PC-3 (cell line): ENCODE measurements around the gene CEP85. TPM values are rescaled to one million over a fixed set of nuclear protein-coding genes. Genes with fewer than 3 reads are reported as not detected.

Experiments
- ATAC-seq: fragments of 200-7000 bp; cut with Tn5 transposase; 2 replicates; pipeline ENCODE4 v1.9.1; 2020; ENCODE audit warnings: mild to moderate bottlenecking, moderate library complexity
- BruUV-seq: library from RNA; stranded (reverse); fragments of 400-500 nt; replicated peaks from 2 replicates; lab custom pipeline; 2021; lab: Mats Ljungman, UMichigan
- CTCF ChIA-PET: fragments of 300-600 bp; sonication (Branson Sonifier 250); formaldehyde crosslinking; loops from one replicate; lab custom pipeline; 2022; ENCODE audit warnings: antibody characterized with exemption; lab: Charles Lee
- POLR2A ChIA-PET: fragments of 300-600 bp; sonication (Branson Sonifier 250); formaldehyde crosslinking; loops from one replicate; lab custom pipeline; 2022; ENCODE audit warnings: antibody characterized with exemption; ENCODE audit not compliant: unreplicated experiment; lab: Charles Lee
- DNase-seq: peaks from one replicate; pipeline ENCODE4 v3.0.0-alpha.2; 2015
- H2AFZ ChIP-seq: fragments of 300-600 bp; sonication (generic); 2 replicates; pipeline ENCODE4 v1.6.0; 2016; ENCODE audit warnings: antibody characterized with exemption, low read length
- H3F3A ChIP-seq: fragments of 300-600 bp; sonication (generic); one replicate; pipeline ENCODE4 v1.6.0; 2017; ENCODE audit warnings: antibody characterized with exemption, low read length, control low read depth, mild to moderate bottlenecking; ENCODE audit not compliant: unreplicated experiment
- H3K27ac ChIP-seq: fragments of 300-600 bp; sonication (generic); 2 replicates; pipeline ENCODE4 v1.5.1; 2016; ENCODE audit warnings: mild to moderate bottlenecking, low read length
- H3K27me3 ChIP-seq: fragments of 300-600 bp; sonication (generic); 2 replicates; pipeline ENCODE4 v1.6.1; 2016; ENCODE audit warnings: low read length, mixed read lengths
- H3K36me3 ChIP-seq: fragments of 300-600 bp; sonication (generic); 2 replicates; pipeline ENCODE4 v1.6.1; 2016; ENCODE audit warnings: low read depth, mixed run types, low read length, mixed read lengths
- H3K4me1 ChIP-seq: fragments of 300-600 bp; sonication (generic); 2 replicates; pipeline ENCODE4 v1.5.1; 2016; ENCODE audit warnings: low read length; ENCODE audit not compliant: insufficient read depth
- H3K4me2 ChIP-seq: fragments of 300-600 bp; sonication (generic); 2 replicates; pipeline ENCODE4 v1.6.0; 2016; ENCODE audit warnings: low read length
- H3K4me3 ChIP-seq: fragments of 300-600 bp; sonication (generic); 2 replicates; pipeline ENCODE4 v1.5.1; 2016; ENCODE audit warnings: mild to moderate bottlenecking, low read length, mixed read lengths
- H3K79me2 ChIP-seq: fragments of 300-600 bp; sonication (generic); 2 replicates; pipeline ENCODE4 v1.6.1; 2017; ENCODE audit warnings: low read length, mixed read lengths
- H3K9ac ChIP-seq: fragments of 300-600 bp; sonication (generic); 2 replicates; pipeline ENCODE4 v1.6.0; 2016; ENCODE audit warnings: mild to moderate bottlenecking, low read length
- H3K9me2 ChIP-seq: fragments of 300-600 bp; sonication (generic); replicated peaks from 2 replicates; pipeline ENCODE4 v1.6.1; 2016; ENCODE audit warnings: mixed run types, low read length, mixed read lengths
- H3K9me3 ChIP-seq: fragments of 300-600 bp; sonication (generic); 2 replicates; pipeline ENCODE4 v1.6.1; 2016; ENCODE audit warnings: low read length, mixed read lengths
- H4K20me1 ChIP-seq: fragments of 300-600 bp; sonication (generic); 2 replicates; pipeline ENCODE4 v1.6.1; 2016; ENCODE audit warnings: low read length, mixed read lengths
- CTCF ChIP-seq: fragments of 300-600 bp; sonication (generic); conservative IDR thresholded peaks from 2 replicates; pipeline ENCODE4 v1.5.1; 2017; ENCODE audit warnings: antibody characterized with exemption, low read depth, mild to moderate bottlenecking, low read length
- EZH2 ChIP-seq: fragments of 300-600 bp; sonication (generic); IDR thresholded peaks from one replicate; pipeline ENCODE4 v1.6.1; 2017; ENCODE audit warnings: antibody characterized with exemption, mild to moderate bottlenecking, low read length; ENCODE audit not compliant: unreplicated experiment
- EZH2phosphoT487 ChIP-seq: fragments of 300-600 bp; sonication (generic); IDR thresholded peaks from 2 replicates; pipeline ENCODE4 v1.6.1; 2018; ENCODE audit warnings: mild to moderate bottlenecking, antibody characterized with exemption, low read length, borderline replicate concordance
- intact Hi-C: fragments of 100-400 bp; cut with micrococcal nuclease; formaldehyde crosslinking; loops from 2 replicates; pipeline ENCODE4 v1.9.0; 2023
- total RNA-seq: library from RNA; depleted of rRNA; stranded (reverse); fragments of >200 nt; gene quantifications from 2 replicates; pipeline ENCODE4 v1.2.3, GENCODE V29; 2014

The CEP85 gene
- total RNA-seq, 1 experiment from 2014 or later, result 30.6 TPM

- POLR2A ChIA-PET, result interaction anchor here (0.7 kb wide), 1 partner anchor 35 kb away, joined by 4 read pairs; no protein-coding TSS in a partner anchor
- no peak for TF ChIP-seq EZH2
- TF ChIP-seq EZH2phosphoT487, result no peak
- peak; percentile 6; the same call in 1 of the 2 replicates for TF ChIP-seq CTCF
- BruUV-seq, result no TSS peak
Observed at GRCh38 chr1:26286064-26286416, 52.0 kb downstream of the CEP85 start.

GRCh38 chr1:26287033-26287711 is 53.2 kb downstream of the CEP85 start:
- intact Hi-C loops, result no loop called here
- Histone ChIP-seq H3F3A (no peaks in the 10 kb centered on the region), H3K9ac (no peak overlapping the region), H3K27me3 (no peaks in the 10 kb centered on the region), H3K27ac (no peak overlapping the region), H4K20me1 (no peaks in the 10 kb centered on the region), H3K9me2 (no peaks in the 10 kb centered on the region), H3K4me2 (no peak overlapping the region), H2AFZ (no peak overlapping the region), H3K4me1 (peaks cover 24% of the 10 kb centered on the region), H3K4me3 (no peak overlapping the region), H3K9me3 (no peaks in the 10 kb centered on the region), H3K79me2 (0 out of 2 replicates have a peak, but pooled peaks cover 4% of the 10 kb centered on the region), H3K36me3 (no peaks in the 10 kb centered on the region)
- TF ChIP-seq EZH2, result no peak
- no TSS peak for BruUV-seq
- ATAC-seq (no peak), DNase-seq (no peak)
- ChIA-PET CTCF (no interaction called here), POLR2A (no interaction called here)

More at GRCh38 chr1:26286064-26286416, 52.0 kb downstream of the CEP85 start:
- H4K20me1 ChIP-seq, result peaks cover 8% of the 10 kb centered on the region; the same call in 1 of the 2 replicates
- ATAC-seq (no peak), DNase-seq (no peak)
- H3K9me3 ChIP-seq, result no peaks in the 10 kb centered on the region
- peaks cover 9% of the 10 kb centered on the region; the same call in 1 of the 2 replicates for H3K36me3 ChIP-seq
- no peaks in the 10 kb centered on the region for H3K27me3 ChIP-seq
- no peaks in the 10 kb centered on the region for H3F3A ChIP-seq
- H3K9me2 ChIP-seq, result no peaks in the 10 kb centered on the region
- peaks cover 33% of the 10 kb centered on the region for H3K4me1 ChIP-seq
- no peak overlapping the region for H3K4me3 ChIP-seq
- H3K9ac ChIP-seq, result no peak overlapping the region
- H3K27ac ChIP-seq, result no peak overlapping the region
- intact Hi-C loops, result no loop called here
- CTCF ChIA-PET, result no interaction called here
- peaks cover 16% of the 10 kb centered on the region for H3K79me2 ChIP-seq
- no peak overlapping the region for H3K4me2 ChIP-seq
- no peak overlapping the region for H2AFZ ChIP-seq

GRCh38 chr1:26287811-26288210 is 53.8 kb downstream of the CEP85 start:
- H3K4me3 ChIP-seq, result no peak overlapping the region
- no peaks in the 10 kb centered on the region for H3F3A ChIP-seq
- TF ChIP-seq EZH2phosphoT487, result no peak
- no peaks in the 10 kb centered on the region for H3K9me3 ChIP-seq
- H3K4me1 ChIP-seq, result peaks cover 19% of the 10 kb centered on the region
- no peaks in the 10 kb centered on the region for H3K9me2 ChIP-seq
- H3K27ac ChIP-seq, result no peak overlapping the region
- no peak overlapping the region for H3K4me2 ChIP-seq
- intact Hi-C loops, result no loop called here
- no peak for DNase-seq
- ChIA-PET CTCF (no interaction called here), POLR2A (no interaction called here)
- no peak for ATAC-seq
- H3K9ac ChIP-seq, result no peak overlapping the region
- BruUV-seq, result no TSS peak
- H3K79me2 ChIP-seq, result no peaks in the 10 kb centered on the region
- H3K36me3 ChIP-seq, result no peaks in the 10 kb centered on the region
- H3K27me3 ChIP-seq, result no peaks in the 10 kb centered on the region
- H2AFZ ChIP-seq, result no peak overlapping the region
- no peaks in the 10 kb centered on the region for H4K20me1 ChIP-seq
